Erythroblast (primary cell): ENCODE data around the gene PLK2.

Experiments
- GATA1 ChIP-seq: IDR thresholded peaks from 2 replicates; pipeline ENCODE4 v1.6.1; 2011; ENCODE audit warnings: low read depth, mild to moderate bottlenecking, control low read depth, low read length, moderate library complexity
- POLR2A ChIP-seq: IDR thresholded peaks from 2 replicates; pipeline ENCODE4 v1.6.1; 2011; ENCODE audit warnings: mild to moderate bottlenecking, low read length

DNA sequence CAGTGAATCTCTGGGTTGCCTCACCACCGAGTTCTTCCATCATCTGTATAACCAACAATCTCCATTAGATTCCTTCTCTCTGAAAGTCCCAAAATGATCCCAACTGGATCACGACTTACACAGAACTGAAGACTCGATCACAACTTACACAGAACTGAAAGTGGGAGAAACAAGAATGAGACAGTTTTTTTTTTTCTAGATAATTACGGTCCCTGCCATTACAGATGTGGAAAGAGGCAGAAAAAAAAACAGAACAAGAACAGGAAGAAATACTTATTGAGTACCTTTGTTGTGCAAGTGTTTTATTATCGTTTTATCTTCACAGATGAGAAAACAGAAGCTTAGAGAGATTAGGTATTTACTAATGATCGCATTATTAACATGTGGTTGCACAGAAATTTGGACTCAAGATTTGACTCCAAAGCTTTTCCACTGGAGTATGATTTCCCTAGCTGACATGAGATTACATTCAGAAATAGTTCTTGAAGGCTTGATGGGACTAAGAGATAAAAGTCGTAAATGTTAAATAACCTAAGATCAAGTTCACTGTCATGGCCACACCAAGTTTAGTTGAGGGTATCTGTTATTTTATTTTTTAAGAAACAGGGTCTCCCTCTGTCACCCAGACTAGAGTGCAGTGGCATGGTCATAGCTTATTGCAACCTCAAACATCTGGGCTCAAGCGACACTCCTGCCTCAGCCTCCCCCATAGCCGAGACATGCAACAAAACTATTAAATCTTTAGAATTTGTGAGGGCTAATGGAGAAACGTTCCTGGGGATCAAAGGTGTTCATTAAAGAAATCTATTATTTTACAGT, 8.9 kb downstream of the PLK2 start:
- TF ChIP-seq POLR2A (no peak), GATA1 (no peak)
